HG03066 (cell line): ENCODE data around the gene CCDC12.

Source experiments
- ATAC-seq: cut with Tn5 transposase; IDR thresholded peaks from one replicate; pipeline ENCODE4 v1.9.1; 2021; ENCODE audit warnings: low read depth; ENCODE audit not compliant: unreplicated experiment

CCDC12 gene

GRCh38 chr3:46898321-46899150, 78.0 kb downstream of the CCDC12 start:
- ATAC-seq = no peak

GRCh38 chr3:46897829-46898320, 78.7 kb downstream of the CCDC12 start:
- no peak for ATAC-seq

DNA sequence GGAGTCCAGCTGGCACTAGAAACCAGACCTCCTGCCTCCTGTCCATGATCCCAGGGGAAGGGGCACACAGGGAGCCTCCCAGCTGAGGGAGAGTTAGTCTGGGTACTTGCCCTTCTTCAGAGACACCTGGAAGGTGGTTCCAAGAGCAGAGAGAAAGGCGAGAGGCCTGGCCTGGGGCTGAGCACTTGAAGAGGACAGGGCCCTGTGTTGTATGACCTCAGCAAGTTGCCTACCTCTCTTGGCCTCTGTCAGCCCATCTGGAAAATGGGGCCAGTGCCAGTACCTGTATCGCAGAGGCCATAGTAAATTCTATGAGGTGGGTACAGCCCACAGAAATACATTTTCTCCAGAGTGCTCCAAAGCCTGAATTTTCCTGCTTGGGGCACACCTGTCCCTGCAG, 79.5 kb downstream of the CCDC12 start:
- ATAC-seq = no peak

DNA sequence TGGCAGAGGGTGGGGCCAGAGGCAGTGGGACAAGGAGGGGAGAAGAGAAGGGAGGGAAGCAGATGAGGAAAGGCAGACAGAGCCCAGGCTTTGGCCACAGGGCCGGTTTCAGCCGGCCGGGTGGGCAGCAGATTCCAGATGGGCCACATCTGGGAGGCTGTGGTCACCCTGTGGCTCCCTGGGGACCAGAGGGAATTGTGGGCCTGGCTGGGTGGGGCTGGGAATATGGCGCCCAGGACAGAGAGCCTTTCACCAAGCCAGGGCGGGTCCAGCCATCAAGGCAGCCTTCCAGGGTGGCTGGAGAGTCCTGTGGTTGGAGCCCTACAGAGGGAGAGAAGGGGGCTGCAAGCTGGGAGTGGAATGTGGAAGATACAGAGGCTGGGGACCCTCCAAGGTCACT, 80.2 kb downstream of the CCDC12 start:
- ATAC-seq = no peak

DNA sequence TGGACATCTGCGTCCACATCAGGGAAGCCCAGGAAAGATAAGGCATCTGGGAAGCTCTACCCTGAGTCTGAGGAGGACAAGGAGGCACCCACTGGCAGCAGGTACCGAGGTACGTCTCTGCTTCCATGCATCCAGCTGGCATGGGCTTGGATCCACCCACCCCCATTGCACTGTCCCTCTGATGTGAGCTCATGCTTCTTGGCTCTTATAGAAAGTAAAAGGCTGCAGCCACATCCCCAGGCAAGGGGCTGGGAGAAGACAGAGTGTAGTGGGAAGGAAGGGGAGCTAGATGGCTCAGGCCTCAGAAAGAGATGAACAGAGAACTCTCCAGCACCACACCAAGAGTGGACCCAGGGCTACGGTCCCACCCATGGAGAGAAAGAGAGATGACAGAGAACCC, 80.8 kb downstream of the CCDC12 start:
- no peak for ATAC-seq

GRCh38 chr3:46895204-46895660, 81.3 kb downstream of the CCDC12 start:
- no peak for ATAC-seq

GRCh38 chr3:46894256-46894655, 82.3 kb downstream of the CCDC12 start:
- ATAC-seq = no peak

- no peak for ATAC-seq
Observed at GRCh38 chr3:46893763-46894162, 82.8 kb downstream of the CCDC12 start.

GRCh38 chr3:46893146-46893748, 83.3 kb downstream of the CCDC12 start:
- ATAC-seq = no peak

- ATAC-seq = no peak
Observed at GRCh38 chr3:46892285-46893145, 84.0 kb downstream of the CCDC12 start.

GRCh38 chr3:46891132-46891531, 85.4 kb downstream of the CCDC12 start:
- ATAC-seq = no peak

DNA sequence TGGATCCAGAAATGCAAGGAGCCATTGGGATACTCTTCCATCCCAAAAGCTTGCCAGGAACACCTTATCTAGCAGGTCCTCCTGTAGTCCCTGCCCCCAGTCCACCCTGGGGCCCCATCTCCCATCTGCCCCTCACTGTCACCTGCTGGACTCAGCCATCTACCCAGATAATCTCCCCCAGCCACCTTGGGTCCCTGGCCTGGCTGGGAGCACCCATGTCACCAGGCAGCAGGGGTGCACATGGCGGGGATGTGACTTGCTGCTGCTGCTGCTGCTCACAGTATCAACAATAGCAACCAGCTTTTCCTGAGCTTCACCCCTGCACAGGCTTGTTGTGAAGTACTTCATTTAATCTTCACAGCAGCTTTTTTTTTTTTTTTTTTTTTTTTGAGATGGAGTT, 86.4 kb downstream of the CCDC12 start:
- no peak for ATAC-seq

DNA sequence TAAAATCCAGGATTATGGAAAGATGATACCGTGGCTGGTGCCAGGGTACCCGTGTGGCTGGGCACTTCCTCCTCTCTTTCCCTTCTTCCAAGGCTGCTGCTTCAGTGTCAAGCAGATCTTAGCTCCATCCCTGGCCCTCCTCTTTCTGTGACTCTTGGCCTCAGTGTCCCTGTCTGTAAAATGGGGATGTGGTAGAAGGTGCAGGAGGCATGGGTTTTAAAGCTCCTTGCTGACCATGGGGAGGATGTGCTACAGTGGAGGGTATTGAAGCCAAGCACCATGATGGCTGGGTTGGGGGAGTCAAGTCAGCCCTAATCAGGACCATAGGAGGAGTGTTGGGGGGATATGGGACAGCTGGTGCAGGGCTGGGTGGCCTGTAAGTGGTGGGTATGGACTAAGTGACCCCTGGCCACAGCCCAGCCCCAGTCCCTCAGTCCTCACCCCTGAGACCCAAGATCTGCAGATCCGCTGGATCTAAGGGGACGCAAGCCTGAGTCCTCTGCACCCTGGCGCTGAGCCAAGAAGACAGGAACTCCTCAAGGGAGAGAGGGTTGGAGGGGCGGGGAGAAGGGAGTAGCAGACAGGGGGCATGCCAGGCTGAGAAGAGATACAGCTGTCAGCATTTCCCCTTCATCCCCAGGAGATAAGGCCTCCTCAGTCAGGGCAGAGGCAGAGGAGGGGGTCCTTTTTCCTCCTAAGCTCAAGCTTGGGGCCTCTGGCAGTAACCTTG, 87.0 kb downstream of the CCDC12 start:
- ATAC-seq = no peak

DNA sequence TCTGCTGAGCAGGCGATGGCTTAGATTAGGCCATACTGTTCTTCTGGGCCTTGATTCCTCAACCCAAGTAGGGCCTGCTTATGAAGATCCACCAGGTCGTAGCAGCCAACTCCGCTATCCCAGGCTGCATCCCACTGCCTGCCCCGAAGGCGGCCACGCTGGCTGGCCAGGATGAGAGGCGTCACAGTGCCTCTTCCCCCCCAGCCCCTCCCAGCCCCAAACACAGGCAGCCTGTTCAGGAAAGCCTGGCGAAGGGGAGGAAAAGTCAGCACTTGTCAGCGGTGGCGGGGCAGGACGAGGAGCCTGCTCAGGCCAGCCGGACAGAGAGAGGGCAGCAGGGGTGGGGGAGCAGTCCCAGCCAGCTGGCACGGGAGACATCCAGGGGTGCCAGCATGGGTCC, 87.8 kb downstream of the CCDC12 start:
- no peak for ATAC-seq

DNA sequence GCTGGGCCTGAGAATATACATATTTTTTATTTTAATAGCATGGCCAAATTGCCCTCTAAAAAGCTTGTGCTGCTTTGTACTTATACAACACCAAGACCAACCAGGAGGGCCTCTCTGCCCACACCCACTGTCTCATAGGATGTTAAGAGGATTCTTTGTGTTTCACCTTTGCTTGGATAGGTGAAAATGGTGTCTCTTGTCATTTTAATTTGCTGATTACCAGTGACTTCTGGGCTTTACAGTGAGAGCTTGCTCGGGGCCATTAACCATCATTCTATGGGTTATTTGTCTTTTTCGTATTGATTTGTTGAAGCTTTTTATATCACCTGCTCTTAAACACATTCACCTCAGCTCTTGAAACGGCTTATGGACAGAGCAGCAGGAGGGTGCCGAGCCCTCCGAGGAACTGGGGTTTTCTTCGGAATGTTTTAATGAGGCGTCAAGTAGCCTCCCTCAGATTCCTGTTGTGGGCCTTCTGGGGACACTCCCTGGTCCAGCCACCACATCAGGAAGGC, 88.5 kb downstream of the CCDC12 start:
- no peak for ATAC-seq

- ATAC-seq = no peak
Observed at GRCh38 chr3:46885612-46886011, 90.9 kb downstream of the CCDC12 start.

GRCh38 chr3:46884929-46885328, 91.6 kb downstream of the CCDC12 start:
- no peak for ATAC-seq

- no peak for ATAC-seq
Observed at GRCh38 chr3:46884427-46884826, 92.1 kb downstream of the CCDC12 start.

- ATAC-seq = no peak
Observed at GRCh38 chr3:46883830-46884185, 92.7 kb downstream of the CCDC12 start.
